ENCODE data around the gene SDR39U1.

The SDR39U1 gene

DNA sequence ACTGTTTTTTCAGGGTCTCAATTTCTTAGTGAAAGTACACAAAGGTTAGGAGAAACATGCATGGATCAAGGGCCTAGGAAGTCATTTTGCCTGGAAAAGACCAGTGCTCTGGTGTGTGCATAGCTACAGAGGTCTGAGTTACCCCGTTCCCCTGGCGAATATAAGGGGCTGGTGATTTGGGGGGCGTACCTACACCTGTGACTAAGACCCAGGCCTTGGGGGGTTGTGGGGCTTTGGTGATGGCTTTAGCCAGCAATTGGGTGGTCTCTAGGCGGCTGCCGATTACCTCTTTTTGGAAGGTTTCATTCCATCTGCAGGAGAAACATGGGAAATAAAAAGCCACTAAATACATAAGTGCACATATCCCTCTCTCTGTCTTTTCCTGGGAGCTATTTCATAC lies 1.1 kb downstream of the SDR39U1 start:
- DNase-seq = no peak

- no peak for DNase-seq
These were observed 1.8 kb downstream of the SDR39U1 start for GRCh38 chr14:24440606-24441399.

- no peak for DNase-seq
These were observed 2.6 kb downstream of the SDR39U1 start for GRCh38 chr14:24439830-24440605.

GRCh38 chr14:24439257-24439656 lies 3.3 kb downstream of the SDR39U1 start:
- DNase-seq = no peak

DNA sequence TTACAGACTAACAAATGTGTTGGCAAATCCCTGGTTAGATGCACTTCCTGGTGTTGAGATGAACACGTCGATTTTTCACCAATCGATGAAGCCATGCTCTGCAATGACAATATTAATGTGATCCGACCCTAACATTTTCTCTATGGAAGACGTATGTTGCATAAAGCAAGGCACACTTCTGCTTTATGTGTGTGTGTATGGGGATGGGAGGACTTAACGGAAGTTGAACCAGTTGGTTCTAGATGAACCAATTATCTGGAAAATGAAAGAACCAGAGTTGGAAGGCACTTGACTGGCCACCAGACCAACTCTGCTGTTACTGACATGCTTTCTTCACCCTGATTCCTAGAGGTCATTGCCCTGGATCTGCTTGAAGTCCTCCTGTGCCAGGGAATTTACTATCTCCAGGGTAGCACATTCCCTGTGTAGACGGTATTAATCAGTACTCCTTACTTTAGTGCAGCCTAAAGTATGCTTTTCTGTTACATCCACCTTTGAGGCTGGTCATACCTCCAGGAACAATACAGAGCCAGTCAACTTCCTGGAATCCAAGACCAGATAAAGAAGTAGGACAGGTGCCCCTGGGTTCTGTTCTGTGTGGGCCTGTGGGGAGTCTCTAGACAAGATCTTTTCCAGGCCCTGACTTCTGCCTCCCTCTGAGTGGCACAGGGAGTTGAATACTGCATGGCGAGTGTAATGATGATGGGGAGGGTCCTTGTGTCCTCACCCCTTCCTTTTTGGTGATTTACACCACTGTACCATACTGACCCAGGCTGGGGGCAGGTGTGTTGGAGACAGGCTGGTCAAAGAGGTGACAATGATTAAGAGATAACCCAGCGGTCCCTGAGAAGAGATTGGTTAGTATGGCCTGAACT lies 4.1 kb downstream of the SDR39U1 start:
- no peak for DNase-seq

DNA sequence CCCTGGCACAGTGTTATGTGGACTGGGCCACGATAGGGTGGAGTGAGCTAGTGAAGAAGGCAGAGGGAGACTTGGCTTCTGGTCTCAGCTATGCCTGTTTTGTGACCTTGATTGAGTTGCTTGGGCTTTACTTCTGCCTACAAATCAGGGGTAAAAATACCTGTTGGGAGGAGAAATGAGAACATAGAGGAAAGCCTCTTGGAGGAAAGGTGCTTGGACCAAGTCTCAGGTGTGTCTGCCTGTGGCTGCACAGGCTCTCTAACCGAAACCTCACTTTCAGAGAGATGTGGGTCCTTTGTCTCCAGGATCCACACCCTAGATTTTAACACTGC lies 4.9 kb downstream of the SDR39U1 start:
- no peak for DNase-seq

- DNase-seq = no peak
These were observed 5.4 kb downstream of the SDR39U1 start for GRCh38 chr14:24437020-24437735.

DNA sequence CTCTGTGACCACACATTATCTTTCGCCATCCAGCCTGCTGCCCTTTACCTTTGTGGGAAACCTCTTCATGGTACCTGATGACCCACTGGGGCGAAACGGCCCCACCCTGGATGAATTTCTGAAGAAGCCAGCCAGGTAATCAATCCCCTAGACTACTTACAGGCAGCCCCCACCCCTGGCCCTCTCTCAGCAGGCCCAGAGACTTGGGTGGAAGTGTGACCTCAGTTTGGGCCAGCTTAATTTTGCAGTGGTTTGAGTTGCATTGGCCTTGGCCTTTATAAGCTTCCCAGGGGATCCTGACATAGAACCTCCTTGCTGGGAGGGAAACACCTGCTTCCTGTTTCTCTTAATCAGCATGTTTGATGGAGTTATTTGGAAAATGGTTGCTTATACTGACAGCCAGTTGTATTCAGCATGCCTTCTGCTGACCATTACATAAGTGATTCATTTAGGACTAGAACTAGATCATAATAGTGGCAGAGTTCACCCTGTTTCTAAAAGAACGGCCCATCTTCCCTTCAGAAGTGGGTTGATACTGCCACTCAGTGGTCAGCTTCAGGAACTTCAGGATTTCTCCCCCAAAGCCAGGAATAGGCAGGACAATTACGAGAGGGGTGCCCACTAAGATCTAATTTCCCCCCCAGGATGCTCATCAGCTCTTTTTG lies 6.1 kb downstream of the SDR39U1 start:
- DNase-seq = peak; percentile 38

DNA sequence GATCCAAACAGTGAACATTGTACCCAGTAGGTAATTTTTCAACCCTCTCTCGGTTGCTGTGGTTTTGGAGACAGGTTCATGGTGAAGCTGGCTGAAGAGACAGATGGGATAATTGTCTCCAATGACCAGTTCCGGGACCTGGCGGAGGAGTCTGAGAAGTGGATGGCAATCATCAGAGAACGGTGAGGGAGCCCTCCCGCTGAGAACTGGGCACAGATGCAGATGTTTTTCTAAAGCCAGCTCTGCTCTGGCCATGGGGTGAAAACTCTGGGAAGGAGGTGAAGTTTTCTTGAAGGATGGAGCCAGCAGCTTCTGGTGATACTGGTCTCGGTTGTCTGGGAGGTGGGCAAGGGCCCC lies 6.6 kb downstream of the SDR39U1 start:
- DNase-seq = no peak

- DNase-seq = no peak
These were observed 7.3 kb downstream of the SDR39U1 start for GRCh38 chr14:24435192-24435810.

DNA sequence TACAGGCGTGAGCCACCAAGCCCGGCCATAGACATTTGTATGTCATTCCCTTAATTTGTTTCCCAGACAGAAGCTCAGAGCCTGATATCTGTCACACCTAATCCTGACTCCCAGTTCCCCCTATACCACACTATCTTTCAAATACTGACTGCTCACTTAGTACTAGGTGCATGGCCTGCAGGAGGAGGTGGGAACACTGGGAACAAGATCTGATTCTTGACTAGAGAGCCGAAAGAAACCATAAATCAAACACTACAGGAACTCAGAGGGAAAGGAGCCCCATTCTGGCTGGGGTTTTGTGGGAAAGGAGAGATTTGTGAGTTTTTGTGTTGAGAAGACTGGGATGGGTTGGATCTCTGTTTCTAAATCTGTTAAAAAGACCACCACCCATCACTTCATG lies 7.9 kb downstream of the SDR39U1 start:
- no peak for DNase-seq

GRCh38 chr14:24434036-24434435 lies 8.5 kb downstream of the SDR39U1 start:
- no peak for DNase-seq

DNA sequence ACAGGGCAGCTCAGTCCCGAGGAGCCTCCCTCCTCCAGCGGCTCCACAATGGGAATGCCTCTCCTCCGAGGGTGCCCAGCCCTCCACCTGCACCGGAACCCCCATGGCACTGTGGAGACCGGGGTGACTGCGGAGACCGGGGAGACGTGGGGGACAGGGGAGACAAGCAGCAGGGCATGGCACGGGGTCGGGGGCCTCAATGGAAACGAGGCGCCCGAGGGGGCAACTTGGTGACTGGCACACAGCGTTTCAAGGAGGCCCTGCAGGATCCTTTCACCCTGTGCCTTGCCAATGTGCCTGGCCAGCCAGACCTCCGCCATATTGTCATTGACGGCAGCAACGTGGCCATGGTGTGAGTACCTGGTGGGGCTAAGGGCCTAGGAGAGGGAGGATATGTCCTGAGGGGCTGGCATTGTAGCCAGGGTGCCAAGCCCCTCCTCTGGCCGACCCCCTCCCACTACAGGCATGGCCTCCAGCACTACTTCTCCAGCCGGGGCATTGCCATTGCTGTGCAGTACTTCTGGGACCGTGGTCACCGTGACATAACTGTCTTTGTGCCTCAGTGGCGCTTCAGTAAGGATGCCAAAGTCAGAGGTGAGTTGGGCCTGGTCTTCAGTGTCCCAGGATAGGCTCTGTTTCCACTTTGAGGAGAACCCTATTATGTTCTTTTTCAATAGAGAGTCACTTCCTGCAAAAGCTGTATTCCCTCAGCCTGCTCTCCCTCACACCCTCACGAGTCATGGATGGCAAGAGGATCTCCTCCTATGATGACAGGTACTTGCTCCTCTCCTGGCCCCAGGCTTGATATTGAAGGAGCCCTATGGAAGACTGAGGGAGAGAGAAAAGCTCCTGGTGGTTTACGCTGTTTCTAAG lies 10.1 kb downstream of the SDR39U1 start:
- DNase-seq = no peak

- DNase-seq = peak; percentile 91
These were observed 10.9 kb downstream of the SDR39U1 start for GRCh38 chr14:24431569-24432258.

- DNase-seq = no peak
These were observed 11.7 kb downstream of the SDR39U1 start for GRCh38 chr14:24430682-24431568.

- DNase-seq = no peak
These were observed 12.4 kb downstream of the SDR39U1 start for GRCh38 chr14:24430143-24430681.

DNA sequence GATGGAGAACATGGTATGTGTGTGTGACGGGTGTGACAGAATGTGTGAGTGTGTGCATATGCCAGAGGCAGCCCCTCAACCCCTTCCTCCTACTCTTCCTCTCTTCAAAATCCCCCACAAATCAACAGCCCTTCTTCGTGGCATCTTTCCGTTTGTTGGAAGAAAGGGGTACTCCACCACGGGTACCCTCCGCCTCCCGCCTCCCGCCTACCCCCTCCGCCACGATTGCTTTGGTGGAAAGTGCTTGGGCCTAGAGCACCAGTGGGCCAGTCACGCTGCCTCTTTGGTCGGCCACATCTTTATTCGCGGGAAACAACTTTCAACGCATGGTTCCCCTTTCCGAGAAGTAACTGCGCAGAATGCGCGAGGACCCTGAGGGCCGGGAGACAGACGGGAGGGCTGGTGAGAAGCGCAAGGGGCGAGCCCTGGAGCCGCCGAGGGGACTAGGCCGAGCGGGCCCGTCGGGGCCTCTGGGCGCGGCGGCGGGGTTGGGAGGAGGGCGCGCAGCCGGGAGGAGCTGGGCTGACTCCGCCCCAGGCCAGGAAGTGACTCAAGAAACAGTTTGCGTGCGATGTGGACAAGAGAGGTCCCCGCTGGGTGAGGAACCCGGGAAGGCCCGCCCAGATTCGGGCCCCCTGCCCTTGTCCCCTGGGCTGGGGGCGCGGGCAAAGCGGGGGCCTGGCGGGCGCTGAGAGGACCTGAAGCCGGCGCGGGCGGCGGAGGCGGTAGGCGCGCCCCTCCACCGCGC lies 13.0 kb downstream of the SDR39U1 start, which contains the start of the genes CBLN3 and KHNYN:
Gene CBLN3 (minus strand): TSS at position 274 of the 748 bp plus-strand sequence. CDS start 614 bp downstream, outside the sequence.
Gene KHNYN (plus strand): TSS at position 560 of the 748 bp plus-strand sequence. CDS start 777 bp downstream, outside the sequence.
- peak; percentile 81 for DNase-seq

All from NCI-H1436 (cell line).